ENCODE results near the gene RALGAPA2. TPM values are rescaled to one million over a fixed set of nuclear protein-coding genes. Genes with fewer than 3 reads are reported as not detected.

RALGAPA2 gene
- total RNA-seq, 1 experiment from 2014 or later: 9.8 TPM

GRCh38 chr20:20683481-20684321 is 28.7 kb downstream of the RALGAPA2 start:
- no peak for ATAC-seq
- TF ChIP-seq EZH2phosphoT487 (IDR thresholded peaks at IDR 0.05; ENCODE audit: borderline replicate concordance, low read length) (no peak), CTCF (conservative IDR thresholded peaks at IDR 0.05; ENCODE audit: low read depth, low read length) (no peak), EZH2 (IDR thresholded peaks at IDR 0.05; ENCODE audit: low read length, unreplicated experiment) (no peak)
- no peaks in the 10 kb centered on the region for H3K9me2 ChIP-seq (replicated peaks; ENCODE audit: low read length)
- no peak overlapping the region for H3K4me3 ChIP-seq (ENCODE audit: low read length)
- H3K9ac ChIP-seq (ENCODE audit: low read length): no peak overlapping the region
- H3K27me3 ChIP-seq (ENCODE audit: low read length): no peaks in the 10 kb centered on the region
- BruUV-seq (replicated peaks): no TSS peak
- ChIA-PET POLR2A (ENCODE audit: unreplicated experiment) (no interaction called here), CTCF (no interaction called here)
- no peak overlapping the region for H2AFZ ChIP-seq (ENCODE audit: low read length)
- no peak overlapping the region for H3K4me2 ChIP-seq (ENCODE audit: low read length)
- H3K4me1 ChIP-seq (ENCODE audit: insufficient read depth, low read length): no peaks in the 10 kb centered on the region
- no peaks in the 10 kb centered on the region for H3F3A ChIP-seq (ENCODE audit: low read length, unreplicated experiment)
- no peaks in the 10 kb centered on the region for H4K20me1 ChIP-seq (ENCODE audit: low read length)
- intact Hi-C loops (cut with micrococcal nuclease): no loop called here
- H3K36me3 ChIP-seq (ENCODE audit: low read depth, low read length): no peaks in the 10 kb centered on the region
- H3K79me2 ChIP-seq (ENCODE audit: low read length): no peaks in the 10 kb centered on the region
- no peaks in the 10 kb centered on the region for H3K9me3 ChIP-seq (ENCODE audit: low read length)
- no peak overlapping the region for H3K27ac ChIP-seq (ENCODE audit: low read length)
- DNase-seq: no peak

GRCh38 chr20:20683020-20683419 is 29.4 kb downstream of the RALGAPA2 start:
- ATAC-seq: no peak
- Histone ChIP-seq H3F3A (ENCODE audit: low read length, unreplicated experiment) (no peaks in the 10 kb centered on the region), H3K9me3 (ENCODE audit: low read length) (no peaks in the 10 kb centered on the region), H3K36me3 (ENCODE audit: low read depth, low read length) (no peaks in the 10 kb centered on the region), H3K79me2 (ENCODE audit: low read length) (no peaks in the 10 kb centered on the region), H3K4me2 (ENCODE audit: low read length) (no peak overlapping the region), H3K4me1 (ENCODE audit: insufficient read depth, low read length) (no peaks in the 10 kb centered on the region), H3K9me2 (replicated peaks; ENCODE audit: low read length) (no peaks in the 10 kb centered on the region), H2AFZ (ENCODE audit: low read length) (no peak overlapping the region), H3K27ac (ENCODE audit: low read length) (no peak overlapping the region), H3K9ac (ENCODE audit: low read length) (no peak overlapping the region), H3K27me3 (ENCODE audit: low read length) (no peaks in the 10 kb centered on the region), H4K20me1 (ENCODE audit: low read length) (no peaks in the 10 kb centered on the region), H3K4me3 (ENCODE audit: low read length) (no peak overlapping the region)
- intact Hi-C loops (cut with micrococcal nuclease): no loop called here
- no peak for DNase-seq
- POLR2A ChIA-PET (ENCODE audit: unreplicated experiment): no interaction called here
- CTCF ChIA-PET: no interaction called here
- BruUV-seq (replicated peaks): no TSS peak
- no peak for TF ChIP-seq EZH2phosphoT487 (IDR thresholded peaks at IDR 0.05; ENCODE audit: borderline replicate concordance, low read length)
- no peak for TF ChIP-seq EZH2 (IDR thresholded peaks at IDR 0.05; ENCODE audit: low read length, unreplicated experiment)
- TF ChIP-seq CTCF (conservative IDR thresholded peaks at IDR 0.05; ENCODE audit: low read depth, low read length): no peak

- H3F3A ChIP-seq (ENCODE audit: low read length, unreplicated experiment): no peaks in the 10 kb centered on the region
- no peak for ATAC-seq
- TF ChIP-seq EZH2 (IDR thresholded peaks at IDR 0.05; ENCODE audit: low read length, unreplicated experiment) (no peak), CTCF (conservative IDR thresholded peaks at IDR 0.05; ENCODE audit: low read depth, low read length) (no peak), EZH2phosphoT487 (IDR thresholded peaks at IDR 0.05; ENCODE audit: borderline replicate concordance, low read length) (no peak)
- H3K4me1 ChIP-seq (ENCODE audit: insufficient read depth, low read length): no peaks in the 10 kb centered on the region
- no peaks in the 10 kb centered on the region for H4K20me1 ChIP-seq (ENCODE audit: low read length)
- ChIA-PET POLR2A (ENCODE audit: unreplicated experiment) (no interaction called here), CTCF (no interaction called here)
- H3K27ac ChIP-seq (ENCODE audit: low read length): no peak overlapping the region
- no peak overlapping the region for H3K4me2 ChIP-seq (ENCODE audit: low read length)
- no peaks in the 10 kb centered on the region for H3K9me3 ChIP-seq (ENCODE audit: low read length)
- H3K9ac ChIP-seq (ENCODE audit: low read length): no peak overlapping the region
- no peaks in the 10 kb centered on the region for H3K9me2 ChIP-seq (replicated peaks; ENCODE audit: low read length)
- no peak overlapping the region for H3K4me3 ChIP-seq (ENCODE audit: low read length)
- intact Hi-C loops (cut with micrococcal nuclease): no loop called here
- no peaks in the 10 kb centered on the region for H3K27me3 ChIP-seq (ENCODE audit: low read length)
- H3K36me3 ChIP-seq (ENCODE audit: low read depth, low read length): no peaks in the 10 kb centered on the region
- H2AFZ ChIP-seq (ENCODE audit: low read length): no peak overlapping the region
- no peaks in the 10 kb centered on the region for H3K79me2 ChIP-seq (ENCODE audit: low read length)
- no TSS peak for BruUV-seq (replicated peaks)
- DNase-seq: no peak
Measured at GRCh38 chr20:20680991-20681508, 31.4 kb downstream of the RALGAPA2 start.
